Large intestine (tissue), 3 donors: ENCODE data around the gene FBLN1. TPM values are rescaled to one million over a fixed set of nuclear protein-coding genes. Genes with fewer than 3 reads are reported as not detected.

Experiments
- DNase-seq, 2 donors: peaks; one replicate each; pipeline versions ENCODE4 v3.0.0 to v3.0.0-alpha.2; 2013
- H3K27ac ChIP-seq: one replicate; pipeline ENCODE4 v1.5.1; 2013; ENCODE audit warnings: low read length
- H3K27me3 ChIP-seq: 2 replicates; pipeline ENCODE4 v1.6.1; 2013; ENCODE audit warnings: low read length; ENCODE audit not compliant: control insufficient read depth, insufficient read depth
- H3K36me3 ChIP-seq: 2 replicates; pipeline ENCODE4 v1.6.1; 2013; ENCODE audit warnings: low read length; ENCODE audit not compliant: control insufficient read depth, insufficient read depth
- H3K4me1 ChIP-seq: one replicate; pipeline ENCODE4 v1.6.1; 2013; ENCODE audit warnings: low read length; ENCODE audit not compliant: control insufficient read depth, insufficient read depth
- H3K4me3 ChIP-seq: one replicate; pipeline ENCODE4 v1.5.1; 2013; ENCODE audit warnings: low read length
- H3K9me3 ChIP-seq: one replicate; pipeline ENCODE4 v1.6.1; 2013; ENCODE audit warnings: mild to moderate bottlenecking, low read depth, low read length, moderate library complexity; ENCODE audit not compliant: control insufficient read depth
- WGBS: methylation state at CpG from one replicate; pipeline ENCODE4 v1.1.5; 2013; ENCODE audit warnings: low lambda C conversion rate; ENCODE audit not compliant: insufficient coverage; 5-methylcytosine and 5-hydroxymethylcytosine counted together
- polyA plus RNA-seq: library from polyadenylated mRNA; unstranded; fragments of 120-200 nt; gene quantifications from one replicate; pipeline ENCODE4 v1.2.1, GENCODE V29; 2013

FBLN1 gene
- polyA plus RNA-seq, 1 donor: 70.4 TPM

GRCh38 chr22:45576730-45577464 is 74.2 kb downstream of the FBLN1 start:
- no peaks in the 10 kb centered on the region for H3K4me1 ChIP-seq
- no peak overlapping the region for H3K27ac ChIP-seq
- WGBS: no CpG with 5 or more reads among the region's 19 CpGs
- H3K36me3 ChIP-seq: peaks cover 5% of the 10 kb centered on the region
- no peaks in the 10 kb centered on the region for H3K27me3 ChIP-seq
- no peak for DNase-seq
- H3K9me3 ChIP-seq: no peaks in the 10 kb centered on the region
- no peak overlapping the region for H3K4me3 ChIP-seq

DNA sequence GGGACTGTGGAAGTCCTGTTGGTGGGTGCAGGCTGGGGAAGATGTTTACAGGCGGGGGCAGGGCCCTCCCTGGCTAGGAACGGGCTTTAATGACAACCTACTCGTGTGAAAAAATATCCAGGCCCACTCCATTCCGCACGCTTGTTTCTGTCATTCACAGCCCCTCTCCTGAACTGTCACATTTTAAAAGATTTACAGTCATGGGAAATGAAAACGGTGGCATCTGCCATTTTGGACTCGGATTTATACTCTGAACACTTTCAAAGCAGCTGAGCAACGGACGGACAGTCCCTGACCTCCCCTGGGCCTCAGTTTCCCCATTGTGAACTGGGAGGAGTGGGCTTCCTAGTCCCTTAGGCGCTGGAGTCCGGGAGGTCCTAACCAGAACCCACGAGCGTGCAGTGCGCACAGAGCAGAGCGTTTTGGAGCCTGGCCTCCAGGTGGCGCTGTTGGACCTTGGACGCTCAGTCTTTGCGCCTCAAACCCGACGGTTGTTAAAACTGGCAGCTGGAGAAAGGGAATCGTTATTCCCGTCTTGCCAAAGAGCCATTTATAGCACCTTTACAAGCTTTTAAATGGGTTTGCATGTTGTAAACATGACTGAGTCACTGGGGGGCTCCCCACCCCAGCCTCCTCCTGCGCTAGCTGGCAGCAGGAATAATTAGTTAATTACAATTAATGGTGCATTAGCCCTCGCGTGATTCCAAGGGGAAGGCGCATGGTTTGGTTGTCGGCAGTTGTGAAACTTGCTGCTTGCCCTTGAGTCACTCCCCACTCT is 75.3 kb downstream of the FBLN1 start:
- no CpG with 5 or more reads among the region's 27 CpGs for whole genome bisulfite sequencing
- no peaks in the 10 kb centered on the region for H3K27me3 ChIP-seq

DNA sequence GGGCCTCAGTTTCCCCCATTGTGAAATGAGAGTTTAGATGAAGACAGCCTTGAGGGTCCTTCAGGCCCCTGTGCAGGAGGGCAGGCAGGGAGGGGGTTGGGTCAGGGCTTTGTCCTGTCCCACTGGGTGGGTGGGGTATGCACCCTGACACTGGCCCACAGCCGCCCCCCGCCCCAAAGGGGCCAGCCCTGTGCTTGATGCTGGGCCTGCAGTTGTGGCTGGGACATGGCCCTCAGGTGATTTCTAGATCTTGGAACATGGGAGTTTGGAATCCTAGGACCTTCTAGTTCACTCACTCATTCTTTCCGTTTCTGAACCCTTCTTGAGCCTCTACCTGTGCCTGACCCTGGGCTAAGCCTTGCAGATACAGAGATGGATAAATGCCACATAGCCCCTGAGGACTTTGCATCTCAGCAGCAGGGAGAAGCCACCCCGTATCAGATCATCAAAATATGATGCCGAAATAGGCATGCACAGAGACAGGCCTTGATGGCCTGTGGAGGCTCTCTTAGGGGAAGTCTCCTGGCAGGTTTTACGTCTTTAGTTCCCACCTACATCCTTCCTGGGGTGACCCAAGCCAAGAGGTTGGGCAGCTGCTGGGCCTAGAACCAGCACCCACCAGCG is 76.0 kb downstream of the FBLN1 start:
- WGBS: no CpG with 5 or more reads among the region's 7 CpGs
- H3K4me1 ChIP-seq: no peaks in the 10 kb centered on the region
- H3K9me3 ChIP-seq: no peaks in the 10 kb centered on the region
- H3K36me3 ChIP-seq: peaks cover 5% of the 10 kb centered on the region
- H3K4me3 ChIP-seq: no peak overlapping the region
- no peak for DNase-seq
- H3K27me3 ChIP-seq: no peaks in the 10 kb centered on the region
- no peak overlapping the region for H3K27ac ChIP-seq

More for the DNA sequence above, 75.3 kb downstream of the FBLN1 start:
- Histone ChIP-seq H3K4me3 (no peak overlapping the region), H3K4me1 (no peaks in the 10 kb centered on the region), H3K27ac (no peak overlapping the region), H3K36me3 (peaks cover 5% of the 10 kb centered on the region), H3K9me3 (no peaks in the 10 kb centered on the region)
- peak; percentile 67 to 68 for DNase-seq

DNA sequence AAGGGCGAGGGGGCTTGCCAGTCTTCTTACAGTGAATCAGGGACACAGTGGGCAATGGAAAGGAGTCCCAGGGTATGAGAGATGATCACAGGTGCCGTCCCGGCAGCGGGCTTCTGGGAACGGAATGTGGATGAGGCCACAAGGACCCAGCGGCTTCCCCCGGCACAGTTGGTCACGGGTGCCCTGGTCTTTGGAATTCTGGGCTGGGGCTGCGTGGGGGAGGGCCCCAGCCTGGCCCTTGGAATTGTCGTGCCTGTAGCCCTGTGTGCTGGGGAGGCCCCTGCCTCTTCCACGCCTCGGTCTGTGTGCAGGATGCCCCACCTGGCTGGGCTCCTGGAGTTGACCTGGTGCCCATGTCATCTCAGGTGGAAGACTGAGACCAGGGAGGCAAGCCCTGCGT is 76.6 kb downstream of the FBLN1 start:
- H3K36me3 ChIP-seq: peaks cover 5% of the 10 kb centered on the region
- no peaks in the 10 kb centered on the region for H3K4me1 ChIP-seq
- DNase-seq: no peak
- no peak overlapping the region for H3K4me3 ChIP-seq
- no peaks in the 10 kb centered on the region for H3K27me3 ChIP-seq
- no peak overlapping the region for H3K27ac ChIP-seq
- WGBS: no CpG with 5 or more reads among the region's 13 CpGs
- no peaks in the 10 kb centered on the region for H3K9me3 ChIP-seq

GRCh38 chr22:45579806-45580725 is 77.4 kb downstream of the FBLN1 start:
- Histone ChIP-seq H3K4me3 (no peak overlapping the region), H3K36me3 (peaks cover 5% of the 10 kb centered on the region), H3K27ac (no peak overlapping the region), H3K27me3 (no peaks in the 10 kb centered on the region), H3K4me1 (no peaks in the 10 kb centered on the region), H3K9me3 (no peaks in the 10 kb centered on the region)
- no peak for DNase-seq
- WGBS: no CpG with 5 or more reads among the region's 29 CpGs

DNA sequence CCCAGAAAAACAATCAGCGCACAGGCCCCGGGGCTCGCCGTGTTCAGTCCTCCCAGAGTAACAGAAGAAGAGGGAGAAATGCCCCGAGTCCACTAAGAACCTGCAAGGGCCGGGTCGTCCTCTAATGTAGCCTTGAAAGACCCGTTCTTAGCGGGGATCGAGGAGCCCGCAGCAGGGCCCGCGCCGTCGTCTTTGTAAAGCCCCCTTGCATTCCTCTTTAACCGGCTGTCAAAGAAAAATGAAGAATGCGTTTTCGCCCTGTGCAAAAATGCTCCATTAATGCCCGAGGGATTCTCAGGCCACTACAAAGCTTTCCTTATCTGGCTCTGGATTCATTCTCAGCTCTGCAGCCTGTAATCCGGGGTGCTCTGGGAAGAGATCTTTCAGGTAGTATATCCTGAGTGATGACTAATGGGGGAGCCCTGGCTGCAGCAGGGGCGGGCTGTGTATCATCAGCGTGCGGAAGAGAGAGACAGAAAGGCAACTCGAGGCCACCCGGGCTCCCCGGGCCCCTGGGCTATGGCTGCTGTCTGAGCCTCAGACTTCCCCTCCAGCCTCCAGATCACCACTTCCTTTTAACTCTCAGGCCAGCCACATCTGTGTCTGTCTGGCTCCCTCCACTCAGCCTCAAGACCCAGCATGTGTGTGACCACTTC is 78.2 kb downstream of the FBLN1 start:
- H3K27ac ChIP-seq: no peak overlapping the region
- no CpG with 5 or more reads among the region's 26 CpGs for WGBS
- no peaks in the 10 kb centered on the region for H3K4me1 ChIP-seq
- no peak for DNase-seq
- H3K36me3 ChIP-seq: peaks cover 5% of the 10 kb centered on the region
- no peaks in the 10 kb centered on the region for H3K27me3 ChIP-seq
- no peak overlapping the region for H3K4me3 ChIP-seq
- H3K9me3 ChIP-seq: no peaks in the 10 kb centered on the region

GRCh38 chr22:45581549-45582080 is 78.9 kb downstream of the FBLN1 start:
- no peaks in the 10 kb centered on the region for H3K9me3 ChIP-seq
- no peaks in the 10 kb centered on the region for H3K4me1 ChIP-seq
- peaks cover 5% of the 10 kb centered on the region for H3K36me3 ChIP-seq
- H3K27me3 ChIP-seq: no peaks in the 10 kb centered on the region
- no peak overlapping the region for H3K4me3 ChIP-seq
- WGBS: no CpG with 5 or more reads among the region's 16 CpGs
- no peak for DNase-seq
- no peak overlapping the region for H3K27ac ChIP-seq

DNA sequence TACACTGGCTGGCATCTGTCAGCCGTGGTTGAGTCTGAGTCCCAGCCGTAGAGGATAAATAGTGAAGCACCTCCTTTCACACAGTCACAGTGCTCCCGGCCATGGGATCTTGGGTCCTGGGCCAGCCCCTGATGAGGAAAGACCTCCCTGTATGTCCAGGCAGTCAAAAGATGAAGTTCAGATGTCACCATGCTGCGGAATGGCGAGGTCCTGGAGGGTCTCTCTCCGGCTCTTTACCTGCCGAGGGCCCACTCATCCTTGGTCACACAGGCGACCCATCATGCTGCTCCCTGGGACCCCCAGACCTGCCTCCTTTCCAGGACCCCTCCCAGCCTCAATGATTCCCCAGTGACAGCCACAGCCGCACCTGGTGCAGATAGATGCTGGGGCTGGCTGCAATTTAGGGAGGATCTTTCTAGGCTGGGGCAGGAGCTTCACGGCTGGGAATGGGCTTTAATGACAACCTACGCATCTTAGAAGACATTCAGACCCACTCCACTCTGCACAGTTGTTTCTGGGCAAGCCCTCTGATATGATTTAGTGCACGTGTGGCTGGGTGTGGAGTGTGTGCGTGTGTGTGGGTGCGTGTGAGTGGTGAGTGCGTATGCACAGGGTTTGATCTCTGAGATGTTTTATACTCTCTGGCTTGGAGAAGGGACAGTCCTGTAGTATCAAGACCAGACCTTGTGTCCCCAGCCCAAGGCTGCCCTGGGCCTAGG is 79.7 kb downstream of the FBLN1 start:
- Histone ChIP-seq H3K4me3 (no peak overlapping the region), H3K27ac (no peak overlapping the region)
- 100% methylated on average over 1 of the region's 15 CpGs for WGBS

DNA sequence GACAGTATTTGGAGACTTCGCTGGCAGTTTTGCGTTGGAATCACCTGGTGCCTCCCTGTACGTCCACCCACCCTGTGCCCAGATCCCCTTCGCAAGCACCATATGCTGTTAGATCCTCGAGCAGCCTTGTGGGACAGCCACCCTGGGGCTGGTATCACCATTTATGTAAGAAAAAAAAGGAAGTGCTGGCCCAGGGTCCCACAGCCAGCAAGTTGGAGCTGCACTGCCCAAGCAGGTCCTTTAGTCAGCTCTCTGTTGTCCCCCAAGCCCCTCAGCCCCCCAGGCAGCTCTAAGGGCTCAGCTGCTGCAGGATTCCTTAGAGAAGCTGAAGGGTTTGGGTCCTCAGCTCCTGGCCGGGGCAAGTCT is 80.3 kb downstream of the FBLN1 start:
- no peak for DNase-seq
- no peaks in the 10 kb centered on the region for H3K9me3 ChIP-seq
- no CpG with 5 or more reads among the region's 6 CpGs for WGBS

More for the DNA sequence above, 79.7 kb downstream of the FBLN1 start:
- no peaks in the 10 kb centered on the region for H3K27me3 ChIP-seq
- no peak for DNase-seq
- H3K9me3 ChIP-seq: no peaks in the 10 kb centered on the region
- H3K4me1 ChIP-seq: no peaks in the 10 kb centered on the region
- peaks cover 5% of the 10 kb centered on the region for H3K36me3 ChIP-seq

More for the DNA sequence above, 80.3 kb downstream of the FBLN1 start:
- Histone ChIP-seq H3K27me3 (no peaks in the 10 kb centered on the region), H3K4me1 (no peaks in the 10 kb centered on the region), H3K36me3 (peaks cover 5% of the 10 kb centered on the region), H3K27ac (no peak overlapping the region), H3K4me3 (no peak overlapping the region)
